ENCODE results near the gene ACOT12.

The ACOT12 gene

DNA sequence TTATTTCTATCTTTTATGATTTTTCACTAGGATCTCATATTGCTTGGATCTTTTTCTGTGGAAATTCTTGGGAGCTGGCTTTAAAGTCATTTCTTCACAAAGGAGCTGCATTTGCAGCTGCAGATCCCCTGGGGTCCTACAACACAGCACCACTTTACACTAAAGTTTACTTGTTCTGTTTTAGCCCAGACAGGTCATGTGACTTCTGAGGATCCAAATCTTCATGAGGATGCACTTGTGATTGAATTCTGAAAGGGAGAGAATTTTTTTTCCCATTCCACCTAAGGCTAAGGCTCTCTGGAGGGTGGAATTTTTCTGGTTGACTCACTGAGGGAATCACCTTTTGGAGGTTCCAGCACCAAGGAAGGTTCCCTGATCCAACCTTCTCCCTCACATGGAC lies 43.4 kb downstream of the ACOT12 start:
- no peaks in the 10 kb centered on the region for H3K4me1 ChIP-seq (ENCODE audit: control insufficient read depth, insufficient read depth, low read depth, low read length)
- H3K9ac ChIP-seq (ENCODE audit: low read length) = no peak overlapping the region
- H2AFZ ChIP-seq (ENCODE audit: low read depth, low read length) = peak overlapping the region; percentile 18
- no peak overlapping the region for H3K23ac ChIP-seq (ENCODE audit: low read length in 2 of 2)
- H3K9me3 ChIP-seq (ENCODE audit: control insufficient read depth, low read length) = no peaks in the 10 kb centered on the region
- no peak for DNase-seq
- H3K4me3 ChIP-seq (ENCODE audit: insufficient read depth in 1 of 2, low read depth in 1 of 2, low read length in 2 of 2) = no peak overlapping the region
- H3K18ac ChIP-seq (ENCODE audit: low read depth in 1 of 2, low read length in 2 of 2) = no peak overlapping the region
- no peak overlapping the region for H4K91ac ChIP-seq (ENCODE audit: low read length)
- no peak overlapping the region for H2BK15ac ChIP-seq (ENCODE audit: low read depth, poor library complexity, severe bottlenecking)
- no peak overlapping the region for H3K4ac ChIP-seq (ENCODE audit: low read depth in 1 of 2, low read length in 2 of 2)
- H3K36me3 ChIP-seq (ENCODE audit: control insufficient read depth in 1 of 2, insufficient read depth in 2 of 2, low read depth in 1 of 2, low read length in 2 of 2) = no peaks in the 10 kb centered on the region
- H3K27ac ChIP-seq (ENCODE audit: low read length, poor library complexity, severe bottlenecking) = no peak overlapping the region
- no peaks in the 10 kb centered on the region for H3K27me3 ChIP-seq (ENCODE audit: control insufficient read depth in 1 of 2, insufficient read depth in 1 of 2, low read length in 2 of 2)
- H2BK120ac ChIP-seq (ENCODE audit: low read depth, low read length) = no peak overlapping the region
- H3K79me1 ChIP-seq (replicated peaks; ENCODE audit: low read length, poor library complexity, severe bottlenecking) = no peaks in the 10 kb centered on the region
- no peak overlapping the region for H3K14ac ChIP-seq (ENCODE audit: low read length in 2 of 2)
- H3K4me2 ChIP-seq (ENCODE audit: low read length, poor library complexity, severe bottlenecking) = no peak overlapping the region
- no peak overlapping the region for H2BK5ac ChIP-seq (ENCODE audit: low read depth, low read length, poor library complexity, severe bottlenecking)
- H2BK12ac ChIP-seq (ENCODE audit: low read length in 2 of 2) = no peak overlapping the region
- H4K8ac ChIP-seq (ENCODE audit: low read length) = no peak overlapping the region
- H2AK5ac ChIP-seq (ENCODE audit: low read length, severe bottlenecking) = no peak overlapping the region

DNA sequence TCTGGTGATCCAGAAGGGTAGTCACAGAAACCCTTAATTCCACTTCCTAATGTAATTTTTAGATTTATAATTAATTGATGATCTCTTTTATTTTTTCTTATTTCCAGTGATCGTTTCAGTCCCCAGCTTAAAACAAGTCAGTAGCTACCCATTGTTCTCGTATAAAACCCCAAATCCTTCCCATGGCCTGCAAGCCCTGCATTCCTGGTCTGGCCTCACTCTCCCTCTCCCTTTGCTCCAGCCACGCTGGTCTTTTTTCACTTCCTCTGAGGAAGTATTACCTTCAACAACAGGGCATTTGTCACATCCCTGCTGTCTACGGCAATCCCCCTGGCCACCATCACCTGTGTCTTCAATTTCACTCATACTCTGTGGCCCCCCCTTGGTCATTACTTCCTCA lies 44.8 kb downstream of the ACOT12 start:
- Histone ChIP-seq H3K18ac (ENCODE audit: low read depth in 1 of 2, low read length in 2 of 2) (no peak overlapping the region), H3K4me3 (ENCODE audit: insufficient read depth in 1 of 2, low read depth in 1 of 2, low read length in 2 of 2) (no peak overlapping the region), H2BK15ac (ENCODE audit: low read depth, poor library complexity, severe bottlenecking) (no peak overlapping the region), H3K36me3 (ENCODE audit: control insufficient read depth in 1 of 2, insufficient read depth in 2 of 2, low read depth in 1 of 2, low read length in 2 of 2) (no peaks in the 10 kb centered on the region), H2BK120ac (ENCODE audit: low read depth, low read length) (no peak overlapping the region), H3K23ac (ENCODE audit: low read length in 2 of 2) (no peak overlapping the region), H3K9me3 (ENCODE audit: control insufficient read depth, low read length) (no peaks in the 10 kb centered on the region), H3K4ac (ENCODE audit: low read depth in 1 of 2, low read length in 2 of 2) (no peak overlapping the region), H3K4me1 (ENCODE audit: control insufficient read depth, insufficient read depth, low read depth, low read length) (no peaks in the 10 kb centered on the region), H2AK5ac (ENCODE audit: low read length, severe bottlenecking) (no peak overlapping the region), H3K14ac (ENCODE audit: low read length in 2 of 2) (no peak overlapping the region), H3K9ac (ENCODE audit: low read length) (no peak overlapping the region), H2BK5ac (ENCODE audit: low read depth, low read length, poor library complexity, severe bottlenecking) (no peak overlapping the region), H4K8ac (ENCODE audit: low read length) (no peak overlapping the region), H3K27me3 (ENCODE audit: control insufficient read depth in 1 of 2, insufficient read depth in 1 of 2, low read length in 2 of 2) (no peaks in the 10 kb centered on the region), H3K27ac (ENCODE audit: low read length, poor library complexity, severe bottlenecking) (no peak overlapping the region), H3K4me2 (ENCODE audit: low read length, poor library complexity, severe bottlenecking) (no peak overlapping the region), H2AFZ (ENCODE audit: low read depth, low read length) (no peak overlapping the region), H2BK12ac (ENCODE audit: low read length in 2 of 2) (no peak overlapping the region), H3K79me1 (replicated peaks; ENCODE audit: low read length, poor library complexity, severe bottlenecking) (no peaks in the 10 kb centered on the region), H4K91ac (ENCODE audit: low read length) (no peak overlapping the region)
- WGBS = 80% methylated on average over 4 of the region's 4 CpGs
- no peak for DNase-seq

DNA sequence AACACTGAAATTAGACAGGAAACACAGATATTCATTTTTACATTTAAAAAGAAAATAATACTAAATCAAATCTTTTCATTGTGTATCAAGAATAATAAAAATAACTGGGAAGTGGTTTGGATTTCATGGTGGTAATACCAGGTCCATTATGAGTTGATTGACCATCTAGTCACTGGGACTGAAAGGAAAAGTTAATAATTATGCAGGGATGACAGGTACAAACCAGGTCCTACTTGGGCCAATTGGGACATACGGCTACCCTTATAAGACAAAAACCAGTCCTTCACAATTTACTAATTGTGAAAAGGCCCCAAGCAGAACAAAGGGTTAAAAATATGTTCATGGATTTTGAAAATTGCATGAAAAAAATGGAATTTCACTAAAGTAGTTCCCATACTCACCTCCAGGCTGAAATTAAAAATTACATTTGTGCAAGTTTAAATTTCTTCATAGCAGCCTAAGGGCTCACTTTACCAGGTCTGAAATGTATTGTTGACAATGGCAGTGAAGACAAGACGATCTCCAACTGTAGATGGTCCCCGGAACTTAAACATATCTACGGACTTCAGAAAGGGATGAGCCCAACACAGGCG lies 48.4 kb downstream of the ACOT12 start:
- Histone ChIP-seq H3K79me1 (replicated peaks; ENCODE audit: low read length, poor library complexity, severe bottlenecking) (no peaks in the 10 kb centered on the region), H3K4ac (ENCODE audit: low read depth in 1 of 2, low read length in 2 of 2) (no peak overlapping the region), H3K4me1 (ENCODE audit: control insufficient read depth, insufficient read depth, low read depth, low read length) (no peaks in the 10 kb centered on the region), H4K8ac (ENCODE audit: low read length) (no peak overlapping the region), H2BK120ac (ENCODE audit: low read depth, low read length) (no peak overlapping the region), H3K27me3 (ENCODE audit: control insufficient read depth in 1 of 2, insufficient read depth in 1 of 2, low read length in 2 of 2) (no peaks in the 10 kb centered on the region), H3K27ac (ENCODE audit: low read length, poor library complexity, severe bottlenecking) (no peak overlapping the region), H2BK15ac (ENCODE audit: low read depth, poor library complexity, severe bottlenecking) (no peak overlapping the region), H3K9me3 (ENCODE audit: control insufficient read depth, low read length) (no peaks in the 10 kb centered on the region), H3K36me3 (ENCODE audit: control insufficient read depth in 1 of 2, insufficient read depth in 2 of 2, low read depth in 1 of 2, low read length in 2 of 2) (no peaks in the 10 kb centered on the region), H3K23ac (ENCODE audit: low read length in 2 of 2) (no peak overlapping the region), H3K9ac (ENCODE audit: low read length) (no peak overlapping the region), H2AFZ (ENCODE audit: low read depth, low read length) (no peak overlapping the region), H2BK5ac (ENCODE audit: low read depth, low read length, poor library complexity, severe bottlenecking) (no peak overlapping the region), H3K4me2 (ENCODE audit: low read length, poor library complexity, severe bottlenecking) (no peak overlapping the region), H2AK5ac (ENCODE audit: low read length, severe bottlenecking) (no peak overlapping the region), H3K4me3 (ENCODE audit: insufficient read depth in 1 of 2, low read depth in 1 of 2, low read length in 2 of 2) (no peak overlapping the region), H3K14ac (ENCODE audit: low read length in 2 of 2) (no peak overlapping the region), H4K91ac (ENCODE audit: low read length) (no peak overlapping the region), H3K18ac (ENCODE audit: low read depth in 1 of 2, low read length in 2 of 2) (no peak overlapping the region), H2BK12ac (ENCODE audit: low read length in 2 of 2) (no peak overlapping the region)
- no peak for DNase-seq
- WGBS = 94% methylated on average over 4 of the region's 5 CpGs

DNA sequence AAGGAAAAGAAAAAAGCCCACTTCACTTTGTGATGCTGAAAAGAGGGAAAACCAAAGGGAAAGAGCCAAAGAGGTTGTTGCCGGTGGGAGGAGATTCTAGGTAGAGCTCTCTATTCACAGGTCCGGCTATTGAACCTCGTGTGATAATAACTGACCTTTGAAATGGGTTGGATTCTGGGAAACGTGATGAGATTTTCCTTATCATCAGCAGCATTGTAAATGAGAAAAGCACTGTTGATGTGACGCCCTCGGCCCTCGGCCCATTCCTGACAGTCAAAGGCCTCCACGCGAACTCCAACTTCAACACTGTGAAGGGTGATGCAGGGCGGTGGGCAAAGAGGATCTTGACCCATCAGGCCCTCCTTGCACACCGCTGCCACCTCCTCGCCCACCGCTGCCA lies 49.2 kb downstream of the ACOT12 start:
- Histone ChIP-seq H3K27ac (ENCODE audit: low read length, poor library complexity, severe bottlenecking) (no peak overlapping the region), H3K4ac (ENCODE audit: low read depth in 1 of 2, low read length in 2 of 2) (no peak overlapping the region), H3K23ac (ENCODE audit: low read length in 2 of 2) (no peak overlapping the region), H3K4me1 (ENCODE audit: control insufficient read depth, insufficient read depth, low read depth, low read length) (no peaks in the 10 kb centered on the region), H4K91ac (ENCODE audit: low read length) (no peak overlapping the region), H4K8ac (ENCODE audit: low read length) (no peak overlapping the region), H3K4me3 (ENCODE audit: insufficient read depth in 1 of 2, low read depth in 1 of 2, low read length in 2 of 2) (no peak overlapping the region), H3K27me3 (ENCODE audit: control insufficient read depth in 1 of 2, insufficient read depth in 1 of 2, low read length in 2 of 2) (no peaks in the 10 kb centered on the region), H3K9ac (ENCODE audit: low read length) (no peak overlapping the region), H3K9me3 (ENCODE audit: control insufficient read depth, low read length) (no peaks in the 10 kb centered on the region), H2AFZ (ENCODE audit: low read depth, low read length) (no peak overlapping the region), H3K36me3 (ENCODE audit: control insufficient read depth in 1 of 2, insufficient read depth in 2 of 2, low read depth in 1 of 2, low read length in 2 of 2) (no peaks in the 10 kb centered on the region), H2BK120ac (ENCODE audit: low read depth, low read length) (no peak overlapping the region), H2AK5ac (ENCODE audit: low read length, severe bottlenecking) (no peak overlapping the region), H2BK15ac (ENCODE audit: low read depth, poor library complexity, severe bottlenecking) (no peak overlapping the region), H3K14ac (ENCODE audit: low read length in 2 of 2) (no peak overlapping the region), H2BK5ac (ENCODE audit: low read depth, low read length, poor library complexity, severe bottlenecking) (no peak overlapping the region), H3K4me2 (ENCODE audit: low read length, poor library complexity, severe bottlenecking) (no peak overlapping the region), H2BK12ac (ENCODE audit: low read length in 2 of 2) (no peak overlapping the region), H3K18ac (ENCODE audit: low read depth in 1 of 2, low read length in 2 of 2) (no peak overlapping the region), H3K79me1 (replicated peaks; ENCODE audit: low read length, poor library complexity, severe bottlenecking) (no peaks in the 10 kb centered on the region)
- 97% methylated on average over 10 of the region's 13 CpGs for WGBS
- no peak for DNase-seq

All from mesenchymal stem cell (in vitro differentiated cells and primary cell).